ENCODE results near the gene TDRD7.

- TF ChIP-seq POLR2AphosphoS5 (IDR thresholded peaks at IDR 0.05; ENCODE audit: low read depth, low read length) (no peak), TAF1 (IDR thresholded peaks at IDR 0.05; ENCODE audit: borderline replicate concordance, insufficient read depth, low read length) (no peak), REST (IDR thresholded peaks at IDR 0.05; ENCODE audit: insufficient read depth in 1 of 2, low read depth in 2 of 2, low read length in 2 of 2) (no peak), SIN3A (IDR thresholded peaks at IDR 0.05; ENCODE audit: borderline replicate concordance, insufficient read depth, low read length) (no peak), FOXP2 (optimal IDR thresholded peaks at IDR 0.05; ENCODE audit: borderline replicate concordance, extremely low read depth, extremely low read length, insufficient read depth) (no peak)
These were observed 105.6 kb downstream of the TDRD7 start for GRCh38 chr9:97517331-97518089.
